Esophagus muscularis mucosa (tissue), 4 donors: ENCODE data around the gene CLSTN1. TPM values are rescaled to one million over a fixed set of nuclear protein-coding genes. Genes with fewer than 3 reads are reported as not detected.

ENCODE experiments used
- DNase-seq: peaks from one replicate; pipeline ENCODE4 v3.0.0-alpha.2; 2017; ENCODE audit errors: extremely low spot score
- H3K27ac ChIP-seq, 4 donors: fragments of 200-600 bp; sonication (generic); replicated peaks in 1 of 4; 1 replicate in 3 of 4; 2 replicates in 1 of 4; pipeline ENCODE4 v1.5.1; 2016 to 2019; ENCODE audit warnings: mild to moderate bottlenecking in 1 of 4
- H3K27me3 ChIP-seq, 4 donors: fragments of 200-600 bp; sonication (generic); one replicate each; pipeline versions ENCODE4 v1.5.1 to v1.6.0; 2016 to 2019
- H3K36me3 ChIP-seq, 4 donors: fragments of 200-600 bp; sonication (generic); one replicate each; pipeline ENCODE4 v1.5.1; 2016 to 2019
- H3K4me1 ChIP-seq, 4 donors: fragments of 200-600 bp; sonication (generic); one replicate each; pipeline ENCODE4 v1.5.1; 2016 to 2019
- H3K4me3 ChIP-seq, 4 donors: fragments of 200-600 bp; sonication (generic); 1 replicate in 2 of 4; 2 replicates in 2 of 4; pipeline ENCODE4 v1.5.1; 2016 to 2019; ENCODE audit warnings: mild to moderate bottlenecking in 4 of 4, moderate library complexity in 1 of 4
- H3K9me3 ChIP-seq, 4 donors: fragments of 200-600 bp; sonication (generic); 1 replicate in 3 of 4; 2 replicates in 1 of 4; pipeline ENCODE4 v1.5.1; 2016 to 2019
- EP300 ChIP-seq: sonication (generic); formaldehyde crosslinking; IDR thresholded peaks from one replicate; pipeline ENCODE4 v1.6.1; 2017; ENCODE audit warnings: antibody characterized with exemption
- POLR2A ChIP-seq: fragments of 450-650 bp; IDR thresholded peaks from one replicate; pipeline ENCODE4 v1.6.1; 2017; ENCODE audit warnings: antibody characterized with exemption, moderate library complexity, mild to moderate bottlenecking, low read depth
- POLR2AphosphoS5 ChIP-seq, 2 donors: sonication (generic); formaldehyde crosslinking; IDR thresholded peaks; one replicate each; pipeline ENCODE4 v1.6.1; 2017; ENCODE audit warnings: antibody characterized with exemption in 2 of 2
- WGBS: methylation state at CpG from one replicate; pipeline ENCODE4 v1.1.5; 2018; 5-methylcytosine and 5-hydroxymethylcytosine counted together
- intact Hi-C: fragments of 100-400 bp; cut with DNase I; formaldehyde crosslinking; loops from one replicate; pipeline ENCODE4 v1.15.1; 2023
- total RNA-seq, 4 donors: library from RNA; depleted of rRNA; stranded (reverse); fragments of >200 nt; gene quantifications; one replicate each; pipeline versions ENCODE4 v1.1.0 to v1.2.1, GENCODE V29; 2016
- TF ChIP-seq, protein P1 (sequence below), 3 experiments: fragments of 200-600 bp in 2 of 3; fragments of 450-650 bp in 1 of 3; sonication (generic) in 2 of 3; IDR thresholded peaks; one replicate each; pipeline ENCODE4 v1.5.1; 2017 to 2019; ENCODE audit warnings: antibody characterized with exemption in 3 of 3, mild to moderate bottlenecking in 2 of 3, moderate library complexity in 1 of 3

CLSTN1 gene
- total RNA-seq, 4 donors from 2014 or later = 47.1 to 109 (median 72.3) TPM

DNA sequence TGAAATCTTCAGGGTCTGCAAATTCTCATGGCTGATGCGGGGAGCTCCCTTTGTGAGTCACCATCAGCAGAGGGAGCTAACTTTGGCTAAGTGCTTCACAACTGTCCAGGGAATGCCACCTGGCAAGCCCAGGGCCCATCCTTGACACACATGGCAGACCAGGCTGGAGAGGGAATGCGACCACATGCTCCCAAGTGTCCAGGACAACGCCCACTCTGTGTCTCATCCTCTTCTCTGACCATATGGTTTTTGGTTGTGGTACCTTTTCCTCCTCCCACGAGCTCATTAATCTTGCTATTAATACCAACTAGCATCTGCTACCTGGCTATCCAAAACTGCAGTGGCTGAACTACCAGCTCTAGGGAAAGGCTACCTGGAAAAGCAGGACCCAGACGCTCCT lies 37.1 kb upstream of the CLSTN1 start:
- Histone ChIP-seq H3K27ac (no peak overlapping the region), H3K4me3 (no peak overlapping the region), H3K9me3 (no peaks in the 10 kb centered on the region), H3K36me3 (peaks cover 3 to 29% (median 25%) of the 10 kb centered on the region in 4 donors), H3K4me1 (peaks cover 0 to 6% (median 2%) of the 10 kb centered on the region in 4 donors), H3K27me3 (no peaks in the 10 kb centered on the region)
- WGBS = 87% methylated on average over 5 of the region's 5 CpGs
- DNase-seq = no peak
- TF ChIP-seq POLR2A (no peak), POLR2AphosphoS5 (IDR thresholded peaks at IDR 0.05) (no peak), EP300 (no peak)
- TF ChIP-seq, protein P1, sequence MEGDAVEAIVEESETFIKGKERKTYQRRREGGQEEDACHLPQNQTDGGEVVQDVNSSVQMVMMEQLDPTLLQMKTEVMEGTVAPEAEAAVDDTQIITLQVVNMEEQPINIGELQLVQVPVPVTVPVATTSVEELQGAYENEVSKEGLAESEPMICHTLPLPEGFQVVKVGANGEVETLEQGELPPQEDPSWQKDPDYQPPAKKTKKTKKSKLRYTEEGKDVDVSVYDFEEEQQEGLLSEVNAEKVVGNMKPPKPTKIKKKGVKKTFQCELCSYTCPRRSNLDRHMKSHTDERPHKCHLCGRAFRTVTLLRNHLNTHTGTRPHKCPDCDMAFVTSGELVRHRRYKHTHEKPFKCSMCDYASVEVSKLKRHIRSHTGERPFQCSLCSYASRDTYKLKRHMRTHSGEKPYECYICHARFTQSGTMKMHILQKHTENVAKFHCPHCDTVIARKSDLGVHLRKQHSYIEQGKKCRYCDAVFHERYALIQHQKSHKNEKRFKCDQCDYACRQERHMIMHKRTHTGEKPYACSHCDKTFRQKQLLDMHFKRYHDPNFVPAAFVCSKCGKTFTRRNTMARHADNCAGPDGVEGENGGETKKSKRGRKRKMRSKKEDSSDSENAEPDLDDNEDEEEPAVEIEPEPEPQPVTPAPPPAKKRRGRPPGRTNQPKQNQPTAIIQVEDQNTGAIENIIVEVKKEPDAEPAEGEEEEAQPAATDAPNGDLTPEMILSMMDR (IDR thresholded peaks at IDR 0.05) = no peak
- intact Hi-C loops = no loop called here

DNA sequence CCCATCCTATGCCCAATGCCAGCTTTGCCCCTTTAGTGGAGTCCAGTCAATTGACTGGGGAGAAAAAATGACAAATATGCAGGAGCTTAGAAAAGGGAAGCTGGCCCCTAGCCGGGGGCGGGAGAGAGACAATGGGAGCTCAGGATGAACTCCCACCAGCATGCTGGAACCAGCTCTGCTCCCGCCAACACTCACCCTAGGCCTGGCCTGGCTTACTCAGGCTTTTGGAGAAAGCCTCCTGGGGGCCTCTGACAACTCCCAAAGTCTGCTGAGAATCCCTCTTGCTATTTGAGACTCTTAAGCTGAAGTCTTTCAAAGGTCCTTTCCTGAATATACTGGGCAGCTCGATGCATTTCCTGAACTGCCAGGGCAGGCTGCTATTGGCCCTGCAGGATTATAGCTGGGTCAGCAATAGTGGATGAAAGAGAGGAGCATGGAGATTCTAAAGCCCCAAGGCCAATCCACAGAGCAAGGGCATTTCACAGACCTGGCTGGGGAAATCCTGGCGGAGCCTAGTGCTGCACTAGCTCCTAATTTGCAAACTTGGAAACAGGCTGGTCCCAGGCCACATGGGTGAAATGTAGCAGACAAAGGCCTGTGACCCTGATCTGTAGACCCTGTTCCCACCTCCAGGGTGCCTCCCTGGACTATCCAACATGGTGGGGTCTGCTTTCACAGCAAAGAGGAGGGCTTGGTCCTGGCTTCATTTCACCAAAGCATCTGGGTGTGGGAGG lies 35.7 kb upstream of the CLSTN1 start:
- no peak for DNase-seq
- no peak for TF ChIP-seq POLR2A
- TF ChIP-seq EP300 = no peak
- TF ChIP-seq, protein P1 (IDR thresholded peaks at IDR 0.05) = no peak
- no peak for TF ChIP-seq POLR2AphosphoS5 (IDR thresholded peaks at IDR 0.05)
- H3K36me3 ChIP-seq = peaks cover 3 to 29% (median 25%) of the 10 kb centered on the region in 4 donors
- H3K4me3 ChIP-seq = no peak overlapping the region
- intact Hi-C loops = no loop called here
- H3K4me1 ChIP-seq = peaks cover 0 to 4% (median 2%) of the 10 kb centered on the region in 4 donors
- H3K27ac ChIP-seq = no peak overlapping the region
- WGBS = 66% methylated on average over 4 of the region's 5 CpGs
- H3K27me3 ChIP-seq = no peaks in the 10 kb centered on the region
- H3K9me3 ChIP-seq = no peaks in the 10 kb centered on the region

DNA sequence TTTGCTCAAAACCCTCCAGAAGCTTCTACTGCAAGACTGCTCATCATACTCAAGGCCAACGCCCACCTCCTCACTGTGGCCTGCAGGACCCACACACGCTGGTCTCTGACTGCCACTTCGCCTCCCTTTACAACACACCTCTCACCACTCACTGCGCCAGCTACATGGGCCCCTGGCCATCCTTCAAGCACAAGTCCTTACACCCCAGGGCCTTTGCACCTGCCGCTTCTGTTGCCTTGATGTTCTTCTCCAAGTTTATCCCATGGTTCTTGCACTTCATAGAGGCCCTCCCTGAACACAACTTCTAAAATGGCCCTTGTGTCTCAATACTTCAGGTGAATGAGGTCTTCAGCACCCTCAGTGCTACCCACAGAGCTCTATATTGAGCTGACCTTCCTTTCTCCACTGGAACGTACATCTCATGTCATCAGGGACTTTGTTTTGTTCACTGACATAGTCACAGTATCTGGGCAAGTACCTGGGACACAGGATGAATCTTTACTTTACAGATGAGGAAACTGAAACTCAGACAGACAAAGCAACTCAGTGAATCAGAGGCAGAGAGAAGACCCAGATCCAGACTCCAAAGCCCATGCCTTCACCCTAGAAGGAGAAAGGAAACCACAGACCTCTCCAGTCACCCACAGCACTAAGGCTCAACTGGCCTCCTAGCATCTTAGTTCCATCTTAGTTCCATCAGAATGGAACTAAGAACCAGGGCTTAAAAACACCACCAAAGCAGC lies 34.7 kb upstream of the CLSTN1 start:
- H3K27ac ChIP-seq = no peak overlapping the region
- no peak overlapping the region for H3K4me3 ChIP-seq
- H3K9me3 ChIP-seq = peaks cover 0 to 3% (median 0%) of the 10 kb centered on the region in 4 donors
- no peaks in the 10 kb centered on the region for H3K27me3 ChIP-seq
- H3K4me1 ChIP-seq = peaks cover 0 to 4% (median 0%) of the 10 kb centered on the region in 4 donors
- intact Hi-C loops = no loop called here
- WGBS = 95% methylated on average over 6 of the region's 6 CpGs
- H3K36me3 ChIP-seq = peaks cover 3 to 25% (median 23%) of the 10 kb centered on the region in 4 donors
- DNase-seq = no peak
- TF ChIP-seq POLR2AphosphoS5 (IDR thresholded peaks at IDR 0.05) (no peak), POLR2A (no peak), EP300 (no peak)
- TF ChIP-seq, protein P1 (IDR thresholded peaks at IDR 0.05) = no peak

DNA sequence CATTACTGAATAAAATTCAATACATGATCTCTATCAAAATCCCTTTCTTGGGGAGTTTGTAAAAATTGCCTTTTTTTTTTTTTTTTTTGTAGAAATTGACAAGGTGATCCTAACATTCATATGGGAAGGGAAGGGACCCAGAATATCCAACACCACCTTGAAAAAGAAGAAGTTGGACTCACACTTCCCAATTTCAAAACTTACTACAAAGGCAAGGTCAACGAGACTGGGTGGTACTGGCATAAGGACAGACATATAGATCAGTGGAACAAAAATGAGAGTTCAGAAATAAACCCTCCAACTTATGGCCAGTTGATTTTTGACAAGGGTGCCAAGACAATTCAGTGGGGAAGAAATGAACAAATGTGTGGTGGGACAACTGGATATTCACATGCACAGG lies 31.4 kb upstream of the CLSTN1 start:
- intact Hi-C loops = no loop called here
- Histone ChIP-seq H3K4me1 (peaks cover 0 to 9% (median 0%) of the 10 kb centered on the region in 4 donors), H3K4me3 (no peak overlapping the region), H3K36me3 (peaks cover 0 to 32% (median 24%) of the 10 kb centered on the region in 4 donors), H3K9me3 (peaks cover 0 to 4% (median 0%) of the 10 kb centered on the region in 4 donors), H3K27ac (no peak overlapping the region), H3K27me3 (no peaks in the 10 kb centered on the region)
- WGBS = 94% methylated on average over 1 of the region's 1 CpG
- no peak for DNase-seq
- TF ChIP-seq POLR2AphosphoS5 (IDR thresholded peaks at IDR 0.05) (no peak), POLR2A (no peak), EP300 (no peak)
- TF ChIP-seq, protein P1 (IDR thresholded peaks at IDR 0.05) = no peak
